Measurements from ENCODE around the gene KIAA1328.

- no peak for TF ChIP-seq CTCF (IDR thresholded peaks at IDR 0.05; ENCODE audit: extremely low read depth in 1 of 2, insufficient read depth in 1 of 2, low read depth in 1 of 2, low read length in 2 of 2)
- no peak for TF ChIP-seq POLR2A (IDR thresholded peaks at IDR 0.05; ENCODE audit: low read depth, low read length)
- TF ChIP-seq POLR2AphosphoS5 (IDR thresholded peaks at IDR 0.05; ENCODE audit: insufficient read depth, low read depth, low read length): no peak
- TF ChIP-seq EZH2 (IDR thresholded peaks at IDR 0.05; ENCODE audit: borderline replicate concordance, low read depth, low read length, severe bottlenecking): no peak
- no peak for TF ChIP-seq GATA2 (IDR thresholded peaks at IDR 0.05; ENCODE audit: insufficient read depth, insufficient read length, low read depth, low read length)
- no peak for TF ChIP-seq FOS (IDR thresholded peaks at IDR 0.05; ENCODE audit: borderline replicate concordance, insufficient read depth, low read length)
Observed at GRCh38 chr18:37138456-37138855, 309.5 kb downstream of the KIAA1328 start.
